ENCODE data around the gene RAB27A.

Gene RAB27A

GRCh38 chr15:55170361-55170760 is 119.3 kb downstream of the RAB27A start:
- DNase-seq (ENCODE audit: low spot score): no peak
- in situ Hi-C loops (cut with MboI; ENCODE audit: low pct_unique_long_range_greater_than_20kb, low sequenced_read_pairs, unreplicated experiment): no loop called here
- no peak for TF ChIP-seq CTCF (IDR thresholded peaks at IDR 0.05; ENCODE audit: extremely low read depth, insufficient read depth, missing control alignments)

GRCh38 chr15:55168350-55168974 is 121.2 kb downstream of the RAB27A start:
- in situ Hi-C loops (cut with MboI; ENCODE audit: low pct_unique_long_range_greater_than_20kb, low sequenced_read_pairs, unreplicated experiment): no loop called here
- DNase-seq (ENCODE audit: low spot score): peak; percentile 60
- peak; percentile 80 for TF ChIP-seq CTCF (IDR thresholded peaks at IDR 0.05; ENCODE audit: extremely low read depth, insufficient read depth, missing control alignments)

- TF ChIP-seq CTCF (IDR thresholded peaks at IDR 0.05; ENCODE audit: extremely low read depth, insufficient read depth, missing control alignments): no peak
- in situ Hi-C loops (cut with MboI; ENCODE audit: low pct_unique_long_range_greater_than_20kb, low sequenced_read_pairs, unreplicated experiment): no loop called here
- no peak for DNase-seq (ENCODE audit: low spot score)
These were observed 125.3 kb downstream of the RAB27A start for GRCh38 chr15:55164284-55164683.

All from GM13977 (cell line).